ENCODE measurements around the gene ACOT8.

- TF ChIP-seq ZFP3 (CRISPR knock-in tag; IDR thresholded peaks at IDR 0.05), result no peak
- no peak for TF ChIP-seq ARNTL (CRISPR knock-in tag; IDR thresholded peaks at IDR 0.05; ENCODE audit: borderline replicate concordance, low read depth)
- TF ChIP-seq RARB (CRISPR knock-in tag; IDR thresholded peaks at IDR 0.05), result no peak
- TF ChIP-seq OSR1 (CRISPR knock-in tag; IDR thresholded peaks at IDR 0.05), result no peak
- TF ChIP-seq ZNF565 (CRISPR knock-in tag; conservative IDR thresholded peaks at IDR 0.05; ENCODE audit: low read depth), result no peak
- TF ChIP-seq ZFP30 (CRISPR knock-in tag; IDR thresholded peaks at IDR 0.05), result no peak
- no peak for TF ChIP-seq PATZ1 (CRISPR knock-in tag; IDR thresholded peaks at IDR 0.05; ENCODE audit: borderline replicate concordance)
- TF ChIP-seq CSDC2 (CRISPR knock-in tag; IDR thresholded peaks at IDR 0.05), result no peak
- TF ChIP-seq GLIS3 (CRISPR knock-in tag; IDR thresholded peaks at IDR 0.05), result no peak
- TF ChIP-seq TSHZ2 (CRISPR knock-in tag; IDR thresholded peaks at IDR 0.05), result no peak
- TF ChIP-seq, protein P1, sequence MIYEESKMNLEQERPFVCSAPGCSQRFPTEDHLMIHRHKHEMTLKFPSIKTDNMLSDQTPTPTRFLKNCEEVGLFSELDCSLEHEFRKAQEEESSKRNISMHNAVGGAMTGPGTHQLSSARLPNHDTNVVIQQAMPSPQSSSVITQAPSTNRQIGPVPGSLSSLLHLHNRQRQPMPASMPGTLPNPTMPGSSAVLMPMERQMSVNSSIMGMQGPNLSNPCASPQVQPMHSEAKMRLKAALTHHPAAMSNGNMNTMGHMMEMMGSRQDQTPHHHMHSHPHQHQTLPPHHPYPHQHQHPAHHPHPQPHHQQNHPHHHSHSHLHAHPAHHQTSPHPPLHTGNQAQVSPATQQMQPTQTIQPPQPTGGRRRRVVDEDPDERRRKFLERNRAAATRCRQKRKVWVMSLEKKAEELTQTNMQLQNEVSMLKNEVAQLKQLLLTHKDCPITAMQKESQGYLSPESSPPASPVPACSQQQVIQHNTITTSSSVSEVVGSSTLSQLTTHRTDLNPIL (CRISPR knock-in tag; IDR thresholded peaks at IDR 0.05; ENCODE audit: low read depth), result no peak
- TF ChIP-seq SNAI2 (CRISPR knock-in tag; IDR thresholded peaks at IDR 0.05), result no peak
Measured at GRCh38 chr20:45832619-45833018, 24.6 kb downstream of the ACOT8 start.

Measured in SK-N-SH treated with all-trans-retinoic acid at 6 μM for 48 hours (cell line).